GM12892 (cell line): Measurements from ENCODE around the gene RASL10B.

ENCODE experiments used
- POLR2A ChIP-seq: IDR thresholded peaks from 2 replicates; pipeline ENCODE4 v1.6.1; 2011; ENCODE audit warnings: low read depth, low read length, control low read depth
- POLR2AphosphoS5 ChIP-seq: IDR thresholded peaks from 2 replicates; pipeline ENCODE4 v1.6.1; 2011; ENCODE audit warnings: low read depth, low read length, control low read depth
- TAF1 ChIP-seq: IDR thresholded peaks from 2 replicates; pipeline ENCODE4 v1.6.1; 2011; ENCODE audit warnings: low read depth, mild to moderate bottlenecking, control low read depth, low read length, borderline replicate concordance

DNA sequence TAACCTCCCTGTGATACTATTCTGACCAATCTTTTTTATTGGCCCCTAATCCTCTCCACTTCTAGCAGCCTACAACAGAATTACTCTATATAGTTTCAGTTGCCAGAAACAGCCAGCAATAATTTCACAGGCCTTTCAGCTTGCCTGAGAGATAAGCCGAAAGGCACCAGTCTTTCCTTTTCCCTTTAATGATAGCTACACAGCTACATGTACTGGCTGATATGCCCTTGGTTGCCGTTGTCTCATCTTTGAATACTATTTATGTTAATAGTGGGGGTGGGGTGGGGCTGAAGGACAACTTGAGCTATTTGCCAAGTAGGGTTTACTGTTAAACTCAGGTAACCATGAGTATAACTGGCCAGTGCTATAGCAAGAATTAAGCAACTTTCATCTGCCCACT lies 35.8 kb upstream of the RASL10B start:
- no peak for TF ChIP-seq POLR2A
- TF ChIP-seq POLR2AphosphoS5 = no peak
- no peak for TF ChIP-seq TAF1
